Activated naive CD8-positive, alpha-beta T cell treated with anti-CD3 and anti-CD28 coated beads, Interleukin-2, amount 50 U/mL, for 24 hours (primary cell): Measurements from ENCODE around the gene OPN1MW3.

Experiments used
- ATAC-seq: fragments of 150-1000 bp; cut with Tn5 transposase; one replicate; pipeline ENCODE4 v1.10.0; 2021
- DNase-seq: peaks from one replicate; pipeline ENCODE4 v3.0.0; 2021
- H3K27ac Mint-ChIP-seq: one replicate; pipeline ENCODE4 v1.8.0; 2021; ENCODE audit warnings: mild to moderate bottlenecking, mixed read lengths
- H3K27me3 Mint-ChIP-seq: one replicate; pipeline ENCODE4 v1.8.0; 2021; ENCODE audit warnings: mixed read lengths
- H3K36me3 Mint-ChIP-seq: one replicate; pipeline ENCODE4 v1.8.0; 2021; ENCODE audit warnings: low read depth, mixed read lengths
- H3K4me1 Mint-ChIP-seq: one replicate; pipeline ENCODE4 v1.8.0; 2021; ENCODE audit warnings: mixed read lengths
- H3K4me3 Mint-ChIP-seq: one replicate; pipeline ENCODE4 v1.8.0; 2021; ENCODE audit warnings: mild to moderate bottlenecking, moderate library complexity, mixed read lengths
- H3K9me3 Mint-ChIP-seq: one replicate; pipeline ENCODE4 v1.8.0; 2021; ENCODE audit warnings: mixed read lengths

Gene OPN1MW3

GRCh38 chrX:154308108-154308946, 50.9 kb downstream of the OPN1MW3 start:
- peak overlapping the region; percentile 52 for H3K27ac Mint-ChIP-seq
- ATAC-seq (peak; percentile 46), DNase-seq (peak; percentile 80)
- no peak overlapping the region for H3K4me3 Mint-ChIP-seq
- H3K9me3 Mint-ChIP-seq = no peaks in the 10 kb centered on the region
- H3K36me3 Mint-ChIP-seq = no peaks in the 10 kb centered on the region
- H3K27me3 Mint-ChIP-seq = no peaks in the 10 kb centered on the region
- H3K4me1 Mint-ChIP-seq = peaks cover 53% of the 10 kb centered on the region

- H3K9me3 Mint-ChIP-seq = no peaks in the 10 kb centered on the region
- no peak overlapping the region for H3K27ac Mint-ChIP-seq
- H3K36me3 Mint-ChIP-seq = no peaks in the 10 kb centered on the region
- H3K27me3 Mint-ChIP-seq = no peaks in the 10 kb centered on the region
- ATAC-seq = no peak
- peaks cover 62% of the 10 kb centered on the region for H3K4me1 Mint-ChIP-seq
- no peak for DNase-seq
- H3K4me3 Mint-ChIP-seq = no peak overlapping the region
These were observed 51.8 kb downstream of the OPN1MW3 start for GRCh38 chrX:154309041-154309775.

GRCh38 chrX:154310616-154311536, 53.5 kb downstream of the OPN1MW3 start:
- peak; percentile 62 for ATAC-seq
- Mint-ChIP-seq H3K36me3 (no peaks in the 10 kb centered on the region), H3K27me3 (no peaks in the 10 kb centered on the region), H3K4me3 (no peak overlapping the region), H3K27ac (no peak overlapping the region), H3K9me3 (no peaks in the 10 kb centered on the region), H3K4me1 (peaks cover 68% of the 10 kb centered on the region)
- no peak for DNase-seq

- Mint-ChIP-seq H3K36me3 (no peaks in the 10 kb centered on the region), H3K27me3 (no peaks in the 10 kb centered on the region), H3K4me3 (no peak overlapping the region), H3K27ac (no peak overlapping the region), H3K4me1 (peaks cover 68% of the 10 kb centered on the region), H3K9me3 (no peaks in the 10 kb centered on the region)
- ATAC-seq = no peak
- no peak for DNase-seq
These were observed 54.7 kb downstream of the OPN1MW3 start for GRCh38 chrX:154312116-154312515.

DNA sequence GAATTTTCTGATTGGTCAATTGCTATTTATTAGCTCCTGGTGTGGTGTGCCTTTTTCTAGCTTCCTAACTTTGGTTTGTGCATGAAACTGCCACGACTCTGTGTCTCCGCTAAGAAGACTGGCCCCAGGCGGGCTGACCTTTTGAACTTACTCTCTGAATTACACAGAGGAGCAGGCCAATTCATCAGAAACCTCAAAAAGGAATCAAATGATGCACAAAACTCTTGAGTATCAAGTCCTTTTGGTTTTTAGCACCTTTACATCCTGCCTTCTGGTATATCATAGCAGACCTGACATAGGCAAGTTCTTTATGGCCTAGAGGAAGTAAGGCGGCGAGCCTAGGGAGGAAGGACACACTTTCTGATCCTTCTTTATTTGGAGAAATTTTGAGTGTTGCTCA, 55.8 kb downstream of the OPN1MW3 start:
- ATAC-seq (peak; percentile 77), DNase-seq (peak; percentile 44)
- peak overlapping the region; percentile 89 for H3K27ac Mint-ChIP-seq
- H3K4me1 Mint-ChIP-seq = peaks cover 66% of the 10 kb centered on the region
- H3K36me3 Mint-ChIP-seq = no peaks in the 10 kb centered on the region
- no peaks in the 10 kb centered on the region for H3K27me3 Mint-ChIP-seq
- H3K9me3 Mint-ChIP-seq = no peaks in the 10 kb centered on the region
- H3K4me3 Mint-ChIP-seq = peak overlapping the region; percentile 64

DNA sequence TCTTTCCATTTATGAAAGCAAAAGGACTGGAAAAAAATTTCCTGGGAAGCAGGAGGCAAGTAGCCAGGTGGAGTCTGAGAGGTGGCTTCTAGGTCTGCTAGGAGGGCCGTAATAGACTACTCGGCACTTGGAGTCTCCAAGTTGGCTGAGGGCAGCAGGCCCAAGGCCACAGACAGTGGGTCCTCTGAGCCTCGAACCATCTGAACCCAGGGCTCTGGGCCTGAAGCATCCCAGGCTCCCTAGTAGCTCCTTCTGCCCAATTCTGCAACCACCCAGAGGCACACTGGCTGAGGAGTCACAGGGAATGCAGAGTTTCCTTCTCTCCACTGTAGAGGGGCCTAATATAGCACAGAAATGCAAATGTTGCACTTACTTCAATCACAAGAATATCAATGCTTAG, 58.0 kb downstream of the OPN1MW3 start:
- Mint-ChIP-seq H3K36me3 (no peaks in the 10 kb centered on the region), H3K9me3 (no peaks in the 10 kb centered on the region), H3K27me3 (no peaks in the 10 kb centered on the region), H3K4me3 (no peak overlapping the region), H3K4me1 (peaks cover 63% of the 10 kb centered on the region), H3K27ac (no peak overlapping the region)
- ATAC-seq = no peak
- no peak for DNase-seq

- Mint-ChIP-seq H3K9me3 (no peaks in the 10 kb centered on the region), H3K4me3 (no peak overlapping the region), H3K27me3 (no peaks in the 10 kb centered on the region), H3K27ac (no peak overlapping the region), H3K36me3 (no peaks in the 10 kb centered on the region), H3K4me1 (peaks cover 60% of the 10 kb centered on the region)
- ATAC-seq (no peak), DNase-seq (no peak)
These were observed 60.1 kb downstream of the OPN1MW3 start for GRCh38 chrX:154317391-154317995.

- no peak for DNase-seq
- Mint-ChIP-seq H3K27ac (no peak overlapping the region), H3K4me3 (no peak overlapping the region), H3K9me3 (no peaks in the 10 kb centered on the region), H3K4me1 (peaks cover 34% of the 10 kb centered on the region), H3K27me3 (no peaks in the 10 kb centered on the region), H3K36me3 (no peaks in the 10 kb centered on the region)
- ATAC-seq = no peak
These were observed 63.0 kb downstream of the OPN1MW3 start for GRCh38 chrX:154320406-154320805.
